Measurements from ENCODE around the gene LRRC2. TPM values are rescaled to one million over a fixed set of nuclear protein-coding genes. Genes with fewer than 3 reads are reported as not detected.

Gene LRRC2
- total and polyA plus RNA-seq, 2 of the 13 experiments (the other 11 are each of a cell fraction or from before 2014, with no cell fraction given), result 0.27 to 0.58 TPM

DNA sequence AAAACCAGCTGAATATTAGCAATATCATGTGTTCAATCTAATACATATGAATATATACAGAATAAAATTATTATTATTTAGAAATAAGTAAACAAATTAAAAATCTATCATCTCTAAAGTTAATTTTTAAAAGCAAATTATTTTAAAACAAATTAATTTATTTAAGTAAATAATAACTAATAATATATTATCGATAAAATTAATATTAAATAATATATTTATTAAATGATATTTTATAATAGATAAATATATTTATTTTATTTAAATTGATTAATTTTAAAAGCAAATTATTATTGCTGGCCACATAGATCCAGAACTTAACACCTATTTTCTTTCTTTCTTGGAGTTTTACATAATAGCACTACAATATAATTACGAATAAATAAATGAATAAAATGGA is 46.1 kb downstream of the LRRC2 start:
- H3K9me3 ChIP-seq (ENCODE audit: low read length), result no peaks in the 10 kb centered on the region
- CTCF ChIA-PET (ENCODE audit: low intra/inter-chr PET ratio, low total read pairs), result no interaction called here
- intact Hi-C loops (cut with micrococcal nuclease; ENCODE audit: unreplicated experiment), result no loop called here
- POLR2A ChIA-PET, result no interaction called here
- WGBS (ENCODE audit: low lambda C conversion rate), result 51% methylated on average over 2 of the region's 2 CpGs
- H3K4me2 ChIP-seq (ENCODE audit: low read depth, low read length), result no peak overlapping the region
- FAIRE-seq, result no peak
- BruUV-seq (replicated peaks), result no TSS peak
- no peak overlapping the region for H3K27ac ChIP-seq (ENCODE audit: extremely low read length, insufficient read depth, low read length)
- no peaks in the 10 kb centered on the region for H4K20me1 ChIP-seq (ENCODE audit: insufficient read depth, low read length)
- no peak for TF ChIP-seq HDAC1 (CRISPR knock-in tag; IDR thresholded peaks at IDR 0.05)
- no peak for TF ChIP-seq PHF20 (CRISPR knock-in tag; IDR thresholded peaks at IDR 0.05)
- TF ChIP-seq HNF4A (CRISPR knock-in tag; IDR thresholded peaks at IDR 0.05), result no peak
- TF ChIP-seq, protein P1, sequence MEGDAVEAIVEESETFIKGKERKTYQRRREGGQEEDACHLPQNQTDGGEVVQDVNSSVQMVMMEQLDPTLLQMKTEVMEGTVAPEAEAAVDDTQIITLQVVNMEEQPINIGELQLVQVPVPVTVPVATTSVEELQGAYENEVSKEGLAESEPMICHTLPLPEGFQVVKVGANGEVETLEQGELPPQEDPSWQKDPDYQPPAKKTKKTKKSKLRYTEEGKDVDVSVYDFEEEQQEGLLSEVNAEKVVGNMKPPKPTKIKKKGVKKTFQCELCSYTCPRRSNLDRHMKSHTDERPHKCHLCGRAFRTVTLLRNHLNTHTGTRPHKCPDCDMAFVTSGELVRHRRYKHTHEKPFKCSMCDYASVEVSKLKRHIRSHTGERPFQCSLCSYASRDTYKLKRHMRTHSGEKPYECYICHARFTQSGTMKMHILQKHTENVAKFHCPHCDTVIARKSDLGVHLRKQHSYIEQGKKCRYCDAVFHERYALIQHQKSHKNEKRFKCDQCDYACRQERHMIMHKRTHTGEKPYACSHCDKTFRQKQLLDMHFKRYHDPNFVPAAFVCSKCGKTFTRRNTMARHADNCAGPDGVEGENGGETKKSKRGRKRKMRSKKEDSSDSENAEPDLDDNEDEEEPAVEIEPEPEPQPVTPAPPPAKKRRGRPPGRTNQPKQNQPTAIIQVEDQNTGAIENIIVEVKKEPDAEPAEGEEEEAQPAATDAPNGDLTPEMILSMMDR (CRISPR knock-in tag; IDR thresholded peaks at IDR 0.05), result no peak
- TF ChIP-seq, protein P2, sequence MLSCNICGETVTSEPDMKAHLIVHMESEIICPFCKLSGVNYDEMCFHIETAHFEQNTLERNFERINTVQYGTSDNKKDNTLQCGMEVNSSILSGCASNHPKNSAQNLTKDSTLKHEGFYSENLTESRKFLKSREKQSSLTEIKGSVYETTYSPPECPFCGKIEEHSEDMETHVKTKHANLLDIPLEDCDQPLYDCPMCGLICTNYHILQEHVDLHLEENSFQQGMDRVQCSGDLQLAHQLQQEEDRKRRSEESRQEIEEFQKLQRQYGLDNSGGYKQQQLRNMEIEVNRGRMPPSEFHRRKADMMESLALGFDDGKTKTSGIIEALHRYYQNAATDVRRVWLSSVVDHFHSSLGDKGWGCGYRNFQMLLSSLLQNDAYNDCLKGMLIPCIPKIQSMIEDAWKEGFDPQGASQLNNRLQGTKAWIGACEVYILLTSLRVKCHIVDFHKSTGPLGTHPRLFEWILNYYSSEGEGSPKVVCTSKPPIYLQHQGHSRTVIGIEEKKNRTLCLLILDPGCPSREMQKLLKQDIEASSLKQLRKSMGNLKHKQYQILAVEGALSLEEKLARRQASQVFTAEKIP (CRISPR knock-in tag; IDR thresholded peaks at IDR 0.05; ENCODE audit: borderline replicate concordance), result no peak
- TF ChIP-seq NBN (conservative IDR thresholded peaks at IDR 0.05), result no peak
- TF ChIP-seq, protein P3, sequence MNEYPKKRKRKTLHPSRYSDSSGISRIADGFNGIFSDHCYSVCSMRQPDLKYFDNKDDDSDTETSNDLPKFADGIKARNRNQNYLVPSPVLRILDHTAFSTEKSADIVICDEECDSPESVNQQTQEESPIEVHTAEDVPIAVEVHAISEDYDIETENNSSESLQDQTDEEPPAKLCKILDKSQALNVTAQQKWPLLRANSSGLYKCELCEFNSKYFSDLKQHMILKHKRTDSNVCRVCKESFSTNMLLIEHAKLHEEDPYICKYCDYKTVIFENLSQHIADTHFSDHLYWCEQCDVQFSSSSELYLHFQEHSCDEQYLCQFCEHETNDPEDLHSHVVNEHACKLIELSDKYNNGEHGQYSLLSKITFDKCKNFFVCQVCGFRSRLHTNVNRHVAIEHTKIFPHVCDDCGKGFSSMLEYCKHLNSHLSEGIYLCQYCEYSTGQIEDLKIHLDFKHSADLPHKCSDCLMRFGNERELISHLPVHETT (CRISPR knock-in tag; conservative IDR thresholded peaks at IDR 0.05), result no peak
- TF ChIP-seq GABPA (IDR thresholded peaks at IDR 0.05; ENCODE audit: low read depth, low read length), result no peak
- no peak for TF ChIP-seq GABPA (CRISPR knock-in tag; IDR thresholded peaks at IDR 0.05; ENCODE audit: low read depth)
- no peak for TF ChIP-seq YY1 (IDR thresholded peaks at IDR 0.05; ENCODE audit: insufficient read depth, insufficient replicate concordance, low read depth, low read length)
- no peak for TF ChIP-seq HMGA1 (CRISPR knock-in tag; conservative IDR thresholded peaks at IDR 0.05)
- TF ChIP-seq AHR (CRISPR knock-in tag; IDR thresholded peaks at IDR 0.05), result no peak
- no peak for TF ChIP-seq KMT2B (CRISPR knock-in tag; IDR thresholded peaks at IDR 0.05)
- TF ChIP-seq ZNF562 (CRISPR knock-in tag; IDR thresholded peaks at IDR 0.05; ENCODE audit: borderline replicate concordance), result no peak
- no peak for TF ChIP-seq ZSCAN12 (CRISPR knock-in tag; IDR thresholded peaks at IDR 0.05)
- TF ChIP-seq IKZF1 (IDR thresholded peaks at IDR 0.05), result no peak
- no peak overlapping the region for H3K4me3 ChIP-seq (replicated peaks in 1 of 3; ENCODE audit: insufficient read depth in 1 of 3, low read depth in 2 of 3, low read length in 3 of 3)
- no peaks in the 10 kb centered on the region for H3K36me3 ChIP-seq (replicated peaks in 1 of 2; ENCODE audit: control insufficient read depth in 1 of 2, insufficient read depth in 2 of 2, low read length in 2 of 2)
- no peak for DNase-seq (ENCODE audit: low spot score)
- H3K9ac ChIP-seq (ENCODE audit: insufficient read depth, low read depth, low read length), result no peak overlapping the region
- in situ Hi-C loops (cut with HindIII; ENCODE audit: extremely low pct_ligation_motif_present, low pct_unique_long_range_greater_than_20kb), result no loop called here
- no peaks in the 10 kb centered on the region; a peak in 1 of 5 replicates for H3K27me3 ChIP-seq (ENCODE audit: control insufficient read depth in 1 of 2, insufficient read depth in 2 of 2, low read length in 2 of 2)
- no peaks in the 10 kb centered on the region for H3K79me2 ChIP-seq (ENCODE audit: insufficient read depth, low read length)
- no peaks in the 10 kb centered on the region for H3K4me1 ChIP-seq (ENCODE audit: insufficient read depth, low read length)
- ATAC-seq, result no peak
- no peak overlapping the region for H2AFZ ChIP-seq (ENCODE audit: low read length)

Data from HepG2 (cell line).